ENCODE measurements around the gene DOCK10. TPM values are rescaled to one million over a fixed set of nuclear protein-coding genes. Genes with fewer than 3 reads are reported as not detected.

DOCK10 gene
- total RNA-seq, 1 experiment from 2014 or later, result 34.5 TPM

- no peak for DNase-seq (ENCODE audit: low read depth)
These were observed 60.0 kb downstream of the DOCK10 start for GRCh38 chr2:224982226-224982625.

DNA sequence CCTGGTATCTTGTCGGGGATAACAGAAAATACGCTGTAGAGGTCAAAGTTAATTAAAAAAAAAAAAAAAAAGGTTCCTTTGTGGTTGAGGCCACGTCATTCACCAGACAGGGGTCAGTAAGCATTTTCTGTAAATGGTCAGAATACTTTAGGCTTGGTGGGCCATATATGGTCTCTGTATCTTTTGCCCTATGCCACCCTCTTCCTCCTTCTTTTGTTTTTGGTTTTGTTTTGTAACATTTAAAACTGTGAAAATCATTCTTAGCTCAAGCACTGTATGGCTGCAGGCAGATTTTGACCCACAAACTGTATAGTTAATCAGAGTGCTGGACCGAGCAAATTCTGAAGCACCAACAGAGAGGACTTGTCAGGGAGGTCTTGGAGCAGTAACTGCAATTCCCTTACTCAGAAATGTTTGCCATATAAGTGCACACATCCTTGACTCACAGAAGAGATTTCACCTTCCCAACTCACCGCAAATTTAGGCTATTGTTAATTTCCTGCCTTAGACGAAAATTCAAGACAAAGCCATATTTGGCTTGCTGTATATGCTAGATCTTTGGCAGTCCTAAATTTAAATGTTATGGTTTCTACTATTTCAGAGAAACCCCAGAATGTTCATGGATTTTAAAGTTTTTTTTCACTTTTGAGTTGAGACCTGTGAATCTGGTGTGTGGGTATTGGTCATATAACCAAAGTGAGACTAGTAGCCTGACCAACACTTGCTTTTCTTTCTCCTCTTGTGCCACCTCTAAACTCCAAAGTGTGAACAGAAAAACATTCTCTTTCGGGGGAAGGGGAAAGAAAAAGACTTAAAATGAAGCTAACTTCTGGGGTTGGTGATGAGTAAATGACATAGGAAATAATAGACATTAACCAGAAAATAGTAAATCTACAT is 65.4 kb downstream of the DOCK10 start:
- DNase-seq (ENCODE audit: low read depth), result no peak

- DNase-seq (ENCODE audit: low read depth), result no peak
These were observed 66.5 kb downstream of the DOCK10 start for GRCh38 chr2:224975761-224976160.

DNA sequence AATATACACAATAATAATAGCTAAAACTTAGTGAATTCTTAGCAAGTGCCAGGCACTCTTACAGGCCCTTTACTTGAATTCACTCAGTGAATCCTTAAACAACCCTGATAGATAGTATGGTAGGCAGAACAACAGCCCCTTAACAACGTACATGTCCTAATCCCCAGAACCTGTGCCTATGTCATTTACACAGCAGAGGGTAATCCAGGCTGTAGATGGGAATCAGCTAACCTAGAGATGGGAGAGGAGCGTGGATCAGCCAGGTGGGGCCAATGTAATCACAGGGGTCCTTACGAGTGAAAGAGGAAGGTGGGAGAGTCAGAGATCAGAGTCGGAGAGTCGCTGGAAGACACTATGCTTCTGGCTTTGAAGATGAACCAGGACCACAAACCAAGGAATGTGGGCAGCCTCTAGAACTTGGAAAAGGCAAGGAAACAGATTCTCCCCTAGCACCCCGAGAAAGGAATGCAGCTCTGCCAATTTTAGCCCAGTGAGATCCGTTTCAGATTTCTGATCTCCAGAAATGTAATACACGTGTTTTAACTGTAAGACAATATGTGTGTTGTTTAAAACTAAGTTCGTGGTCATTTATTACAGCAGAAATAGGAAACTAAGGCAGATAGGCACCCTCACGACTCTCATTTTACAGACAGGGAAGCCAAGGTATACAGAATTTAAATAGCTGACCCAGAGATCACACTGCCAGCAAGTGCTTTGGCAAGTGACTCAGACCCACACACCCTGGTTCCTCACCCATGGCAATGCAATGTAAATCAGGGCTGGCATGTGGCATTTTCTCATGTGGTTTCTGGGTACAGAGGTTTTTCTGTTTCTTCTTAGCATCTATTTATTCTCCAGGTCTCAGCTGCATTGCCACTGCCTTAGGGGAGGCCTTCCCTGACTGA is 68.9 kb downstream of the DOCK10 start:
- peak; percentile 68 for DNase-seq (ENCODE audit: low read depth)

GRCh38 chr2:224971214-224971613 is 71.1 kb downstream of the DOCK10 start:
- no peak for DNase-seq (ENCODE audit: low read depth)

DNA sequence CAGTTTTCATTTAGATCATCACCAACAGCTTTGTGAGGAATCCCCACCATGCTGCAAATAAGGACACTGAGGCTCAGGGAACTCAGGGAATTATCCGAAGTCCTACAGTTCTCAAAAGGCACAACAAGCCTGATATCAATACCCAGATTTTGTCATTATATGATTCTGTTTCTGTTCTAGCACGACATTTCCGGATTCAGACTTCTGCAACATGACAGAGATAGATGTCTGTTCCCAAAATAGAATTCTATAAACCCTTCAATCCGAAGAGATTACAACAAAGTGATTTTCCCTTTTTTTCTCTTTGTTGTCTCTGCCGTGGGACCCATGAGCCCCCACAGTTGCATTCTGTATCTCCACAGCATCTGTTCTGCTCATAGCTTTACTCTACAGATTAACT is 72.0 kb downstream of the DOCK10 start:
- DNase-seq (ENCODE audit: low read depth), result no peak

DNA sequence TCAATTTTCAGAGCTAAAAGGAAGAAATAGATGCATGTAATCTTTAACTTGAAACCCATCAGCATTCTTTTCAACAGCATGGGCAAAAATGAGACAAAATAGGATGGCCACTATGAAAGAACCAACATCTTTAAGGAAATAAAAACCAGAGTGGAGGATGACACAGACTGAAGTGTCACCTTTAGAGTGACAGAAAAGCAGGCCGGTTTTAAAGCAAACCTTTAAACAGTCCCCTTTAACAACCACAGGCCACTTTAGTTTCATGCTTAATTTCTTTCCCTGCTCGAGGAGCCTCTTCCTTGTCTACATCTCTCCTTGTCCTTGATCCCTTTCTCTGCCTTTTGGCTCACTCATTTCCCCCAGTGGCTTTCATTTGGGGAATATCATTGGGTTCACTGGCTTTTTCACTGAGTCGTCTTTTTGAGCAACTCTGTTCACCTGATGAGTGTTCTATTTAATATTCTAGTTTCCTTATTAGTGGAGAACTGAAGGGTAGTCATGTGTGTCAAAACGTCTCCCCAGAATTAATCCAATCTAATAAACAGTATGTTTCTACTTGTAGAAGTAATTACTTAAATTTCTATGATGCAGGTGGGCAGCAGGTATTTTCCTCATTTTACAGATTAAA is 72.5 kb downstream of the DOCK10 start:
- DNase-seq (ENCODE audit: low read depth), result no peak

DNA sequence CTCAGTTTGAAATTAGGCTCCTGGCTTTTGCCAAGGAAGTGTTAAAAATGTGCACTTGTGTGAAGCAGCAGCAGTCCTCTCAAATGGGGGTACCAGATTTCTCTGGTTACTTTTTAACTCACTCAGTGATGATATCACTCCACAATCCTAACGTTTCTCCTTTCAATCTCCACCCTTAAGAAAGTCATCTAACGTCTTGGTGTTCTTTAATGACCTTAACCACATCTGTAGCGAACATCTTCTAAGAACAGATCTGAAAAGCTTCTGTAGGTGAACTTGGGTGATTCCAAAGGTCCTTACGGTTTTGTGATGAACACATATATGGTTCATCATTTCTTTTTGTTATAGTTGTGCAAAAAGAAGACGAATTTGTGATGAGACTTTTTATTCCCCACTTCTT is 73.2 kb downstream of the DOCK10 start:
- DNase-seq (ENCODE audit: low read depth), result no peak

DNA sequence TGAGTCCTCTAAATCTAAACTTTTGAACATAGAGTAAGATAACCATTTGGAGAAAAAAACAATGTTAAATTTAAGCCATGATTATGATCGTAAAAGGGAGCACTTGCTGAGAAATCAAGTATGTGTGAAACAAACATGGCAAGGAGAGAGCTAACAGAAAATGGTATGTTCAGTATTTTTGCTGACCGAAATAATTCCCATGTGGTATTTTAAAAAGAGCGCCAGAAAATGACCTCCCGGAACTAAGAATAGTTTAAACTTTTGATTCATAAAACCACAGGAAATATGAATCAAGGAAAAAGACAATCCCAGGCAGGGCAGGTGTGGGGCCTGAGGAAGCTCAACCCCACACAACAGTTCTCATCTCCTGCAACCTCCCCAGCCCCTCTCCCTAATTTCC is 74.2 kb downstream of the DOCK10 start:
- no peak for DNase-seq (ENCODE audit: low read depth)

- no peak for DNase-seq (ENCODE audit: low read depth)
These were observed 75.7 kb downstream of the DOCK10 start for GRCh38 chr2:224966613-224967012.

- DNase-seq (ENCODE audit: low read depth), result no peak
These were observed 82.7 kb downstream of the DOCK10 start for GRCh38 chr2:224959556-224959955.

- no peak for DNase-seq (ENCODE audit: low read depth)
These were observed 83.4 kb downstream of the DOCK10 start for GRCh38 chr2:224958873-224959272.

DNA sequence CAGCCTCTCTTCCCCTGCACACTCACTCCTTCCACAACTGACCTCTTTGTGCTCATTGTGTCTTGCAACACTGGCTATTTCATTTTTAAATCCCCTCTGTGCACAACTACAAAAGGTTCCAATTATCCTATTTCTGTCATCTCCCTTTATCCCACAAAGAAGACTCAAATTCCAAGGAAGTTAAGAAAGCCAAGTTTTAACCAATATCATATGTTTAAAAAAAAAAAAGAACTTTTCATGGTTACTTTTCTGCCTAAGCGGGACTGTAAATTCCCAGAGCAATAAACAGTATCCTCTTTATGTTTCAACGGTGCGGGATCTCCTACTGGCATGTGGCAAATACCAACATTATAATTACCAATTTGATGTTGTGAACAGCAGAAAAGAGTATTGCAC is 83.8 kb downstream of the DOCK10 start:
- DNase-seq (ENCODE audit: low read depth), result no peak

- no peak for DNase-seq (ENCODE audit: low read depth)
These were observed 84.5 kb downstream of the DOCK10 start for GRCh38 chr2:224957540-224958461.

GRCh38 chr2:224956706-224957105 is 85.6 kb downstream of the DOCK10 start:
- DNase-seq (ENCODE audit: low read depth), result peak; percentile 22

GRCh38 chr2:224954980-224955379 is 87.3 kb downstream of the DOCK10 start:
- no peak for DNase-seq (ENCODE audit: low read depth)

- DNase-seq (ENCODE audit: low read depth), result no peak
These were observed 89.2 kb downstream of the DOCK10 start for GRCh38 chr2:224952936-224953657.

- no peak for DNase-seq (ENCODE audit: low read depth)
These were observed 90.4 kb downstream of the DOCK10 start for GRCh38 chr2:224951723-224952481.

DNA sequence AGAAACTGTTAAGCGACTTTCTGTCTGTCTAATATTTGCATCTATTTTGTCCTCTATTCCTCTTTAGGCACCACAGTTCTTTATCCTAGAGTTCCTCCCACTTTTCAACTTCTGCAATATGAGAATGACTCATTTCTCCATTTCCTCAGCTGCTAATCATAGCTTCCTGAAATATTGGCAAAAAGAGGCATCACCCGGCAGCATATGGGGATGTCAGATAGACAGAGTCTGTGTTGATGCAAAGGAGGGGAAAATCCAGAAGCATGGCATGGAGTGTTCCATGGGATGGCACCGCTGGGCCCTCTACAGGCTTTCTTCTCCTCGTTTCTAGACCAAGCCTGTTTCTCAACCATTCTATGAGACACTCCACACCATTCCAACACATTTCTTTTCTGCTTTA is 93.4 kb downstream of the DOCK10 start:
- DNase-seq (ENCODE audit: low read depth), result peak; percentile 54

- no peak for DNase-seq (ENCODE audit: low read depth)
These were observed 94.3 kb downstream of the DOCK10 start for GRCh38 chr2:224948005-224948404.

Data from M059J (cell line).